ENCODE results near the gene CRYGD.
A peak's percentile ranks its signal among the peaks of the same experiment; 100 is the strongest.

Gene CRYGD

GRCh38 chr2:208097801-208098200 lies 26.5 kb downstream of the CRYGD start:
- DNase-seq (ENCODE audit: low read depth): peak; percentile 92
- no peak for TF ChIP-seq CTCF (conservative IDR thresholded peaks at IDR 0.05; ENCODE audit: low read depth, low read length)
- no peak overlapping the region for H3K4me3 ChIP-seq (ENCODE audit: low read depth, low read length)

GRCh38 chr2:208097313-208097712 lies 27.0 kb downstream of the CRYGD start:
- H3K4me3 ChIP-seq (ENCODE audit: low read depth, low read length): no peak overlapping the region
- no peak for TF ChIP-seq CTCF (conservative IDR thresholded peaks at IDR 0.05; ENCODE audit: low read depth, low read length)
- no peak for DNase-seq (ENCODE audit: low read depth)

GRCh38 chr2:208096080-208096479 lies 28.2 kb downstream of the CRYGD start:
- DNase-seq (ENCODE audit: low read depth): no peak
- no peak overlapping the region for H3K4me3 ChIP-seq (ENCODE audit: low read depth, low read length)
- TF ChIP-seq CTCF (conservative IDR thresholded peaks at IDR 0.05; ENCODE audit: low read depth, low read length): no peak

- DNase-seq (ENCODE audit: low read depth): peak; percentile 11
- TF ChIP-seq CTCF (conservative IDR thresholded peaks at IDR 0.05; ENCODE audit: low read depth, low read length): no peak
- no peak overlapping the region for H3K4me3 ChIP-seq (ENCODE audit: low read depth, low read length)
Observed at GRCh38 chr2:208093128-208093527, 31.2 kb downstream of the CRYGD start.

GRCh38 chr2:208092093-208092832 lies 32.1 kb downstream of the CRYGD start:
- DNase-seq (ENCODE audit: low read depth): peak; percentile 19
- TF ChIP-seq CTCF (conservative IDR thresholded peaks at IDR 0.05; ENCODE audit: low read depth, low read length): no peak
- H3K4me3 ChIP-seq (ENCODE audit: low read depth, low read length): no peak overlapping the region

GRCh38 chr2:208090420-208090819 lies 33.9 kb downstream of the CRYGD start:
- TF ChIP-seq CTCF (conservative IDR thresholded peaks at IDR 0.05; ENCODE audit: low read depth, low read length): no peak
- no peak for DNase-seq (ENCODE audit: low read depth)
- H3K4me3 ChIP-seq (ENCODE audit: low read depth, low read length): no peak overlapping the region

- H3K4me3 ChIP-seq (ENCODE audit: low read depth, low read length): no peak overlapping the region
- no peak for DNase-seq (ENCODE audit: low read depth)
- no peak for TF ChIP-seq CTCF (conservative IDR thresholded peaks at IDR 0.05; ENCODE audit: low read depth, low read length)
Observed at GRCh38 chr2:208086029-208086428, 38.3 kb downstream of the CRYGD start.
